H1 (cell line): ENCODE measurements around the gene EXD3. TPM values are rescaled to one million over a fixed set of nuclear protein-coding genes. Genes with fewer than 3 reads are reported as not detected.
A peak's percentile ranks its signal among the peaks of the same experiment; 100 is the strongest.

ENCODE experiments used
- CTCF ChIA-PET: fragments of 300-600 bp; sonication (Branson Sonifier 250); formaldehyde crosslinking; loops from one replicate; lab custom pipeline; 2021; ENCODE audit not compliant: partially characterized antibody; lab: Charles Lee
- POLR2A ChIA-PET: fragments of 300-600 bp; sonication (Branson Sonifier 250); formaldehyde crosslinking; loops from one replicate; lab custom pipeline; 2021; ENCODE audit warnings: inconsistent platforms; ENCODE audit not compliant: partially characterized antibody; lab: Charles Lee
- DNase-seq, 2 experiments: peaks; one replicate each; pipeline versions ENCODE4 v3.0.0 to v3.0.0-alpha.2; 2010 to 2022; ENCODE audit warnings: low spot score in 2 of 2, low read depth in 1 of 2, mixed read lengths in 1 of 2
- FAIRE-seq: peaks from 2 replicates; lab custom pipeline; 2011; peaks lifted over from hg19 to GRCh38; lab: Jason Lieb, UNC
- H2AFZ ChIP-seq: 2 replicates; pipeline ENCODE4 v1.8.1; 2012; ENCODE audit warnings: low read length, inconsistent platforms
- H2AK5ac ChIP-seq: 2 replicates; pipeline ENCODE4 v1.6.1; 2013; ENCODE audit warnings: low read depth, low read length
- H2BK120ac ChIP-seq: replicated peaks from 2 replicates; pipeline ENCODE3; 2013; ENCODE audit warnings: low read depth, low read length, inconsistent platforms
- H2BK12ac ChIP-seq: 2 replicates; pipeline ENCODE4 v1.6.1; 2013; ENCODE audit warnings: low read depth, low read length
- H2BK15ac ChIP-seq: 2 replicates; pipeline ENCODE4 v1.6.1; 2013; ENCODE audit warnings: low read length
- H2BK20ac ChIP-seq: 2 replicates; pipeline ENCODE4 v1.6.1; 2013; ENCODE audit warnings: low read length
- H2BK5ac ChIP-seq: 2 replicates; pipeline ENCODE4 v1.6.1; 2013; ENCODE audit warnings: low read depth, low read length
- H3K14ac ChIP-seq: 2 replicates; pipeline ENCODE4 v1.6.1; 2013; ENCODE audit warnings: inconsistent platforms; ENCODE audit not compliant: insufficient read length
- H3K18ac ChIP-seq: 2 replicates; pipeline ENCODE4 v1.6.1; 2013; ENCODE audit warnings: low read length; ENCODE audit errors: extremely low read depth
- H3K23ac ChIP-seq: 2 replicates; pipeline ENCODE4 v1.6.1; 2013; ENCODE audit warnings: inconsistent platforms; ENCODE audit not compliant: insufficient read length
- H3K23me2 ChIP-seq: 2 replicates; pipeline ENCODE4 v1.6.1; 2013; ENCODE audit warnings: low read depth, low read length
- H3K27ac ChIP-seq: 2 replicates; pipeline ENCODE4 v1.6.1; 2011; ENCODE audit warnings: low read depth, low read length, inconsistent platforms
- H3K27me3 ChIP-seq, 4 experiments: replicated peaks in 1 of 4; 1 replicate in 1 of 4; 2 replicates in 3 of 4; pipeline versions ENCODE4 v1.6.1 to v1.8.1; 2011 to 2013; ENCODE audit warnings: low read length in 3 of 4, mild to moderate bottlenecking in 3 of 4, inconsistent platforms in 2 of 4, mixed read lengths in 2 of 4, moderate library complexity in 1 of 4; ENCODE audit not compliant: control insufficient read depth in 3 of 4, insufficient read depth in 3 of 4; ENCODE audit errors: extremely low read depth in 1 of 4
- H3K36me3 ChIP-seq, 4 experiments: 2 replicates each; pipeline versions ENCODE4 v1.6.1 to v1.8.1; 2011 to 2013; ENCODE audit warnings: mild to moderate bottlenecking in 4 of 4, low read length in 3 of 4, moderate library complexity in 2 of 4, control low read depth in 1 of 4, inconsistent platforms in 1 of 4; ENCODE audit not compliant: insufficient read depth in 4 of 4, control insufficient read depth in 2 of 4
- H3K4ac ChIP-seq: replicated peaks from 2 replicates; pipeline ENCODE3; 2013; ENCODE audit warnings: low read length, low read depth, mixed read lengths, inconsistent platforms; ENCODE audit not compliant: insufficient read length
- H3K4me1 ChIP-seq, 4 experiments: replicated peaks in 1 of 4; 1 replicate in 1 of 4; 2 replicates in 3 of 4; pipeline versions ENCODE4 v1.6.1 to v1.8.1; 2011 to 2013; ENCODE audit warnings: low read length in 3 of 4, inconsistent platforms in 2 of 4, mixed read lengths in 1 of 4; ENCODE audit not compliant: insufficient read depth in 4 of 4, control insufficient read depth in 3 of 4
- H3K4me2 ChIP-seq, 2 experiments: 2 replicates each; pipeline versions ENCODE4 v1.6.1 to v1.8.1; 2011 to 2013; ENCODE audit warnings: low read depth in 2 of 2, low read length in 2 of 2, control low read depth in 1 of 2, inconsistent platforms in 1 of 2, mild to moderate bottlenecking in 1 of 2; ENCODE audit not compliant: insufficient read depth in 1 of 2
- H3K4me3 ChIP-seq, 4 experiments: fragments of 200-600, 300-600 bp in 1 of 4; sonication (generic), shearing (Covaris generic), sonication (Bioruptor Twin) in 1 of 4; 2 replicates each; pipeline versions ENCODE4 v1.5.1 to v1.8.1; 2011 to 2016; ENCODE audit warnings: low read length in 4 of 4, low read depth in 3 of 4, control low read depth in 2 of 4, inconsistent platforms in 2 of 4, mild to moderate bottlenecking in 2 of 4, mixed read lengths in 1 of 4, moderate library complexity in 1 of 4; ENCODE audit not compliant: insufficient read depth in 2 of 4; ENCODE audit errors: extremely low read depth in 1 of 4
- H3K56ac ChIP-seq: replicated peaks from 2 replicates; pipeline ENCODE3; 2013; ENCODE audit warnings: low read depth, mild to moderate bottlenecking, mixed read lengths, low read length, inconsistent platforms; ENCODE audit not compliant: insufficient read length
- H3K79me1 ChIP-seq: 2 replicates; pipeline ENCODE4 v1.6.1; 2013; ENCODE audit warnings: low read depth, low read length, control low read depth
- H3K79me2 ChIP-seq, 2 experiments: 2 replicates each; pipeline versions ENCODE4 v1.6.1 to v1.8.1; 2012 to 2013; ENCODE audit warnings: low read length in 2 of 2, mild to moderate bottlenecking in 2 of 2, inconsistent platforms in 1 of 2; ENCODE audit not compliant: insufficient read depth in 2 of 2, control insufficient read depth in 1 of 2
- H3K9ac ChIP-seq, 4 experiments: replicated peaks in 1 of 4; 1 replicate in 1 of 4; 2 replicates in 3 of 4; pipeline versions ENCODE4 v1.6.1 to v1.8.1; 2011 to 2013; ENCODE audit warnings: low read depth in 3 of 4, low read length in 3 of 4, control low read depth in 2 of 4, mild to moderate bottlenecking in 2 of 4, moderate library complexity in 2 of 4, inconsistent platforms in 1 of 4; ENCODE audit errors: extremely low read depth in 1 of 4
- H3K9me3 ChIP-seq, 2 experiments: 2 replicates each; pipeline versions ENCODE4 v1.6.1 to v1.8.1; 2012 to 2013; ENCODE audit warnings: mild to moderate bottlenecking in 2 of 2, moderate library complexity in 2 of 2, control low read depth in 1 of 2, inconsistent platforms in 1 of 2, low read depth in 1 of 2, low read length in 1 of 2, mixed read lengths in 1 of 2; ENCODE audit not compliant: insufficient read depth in 2 of 2
- H4K20me1 ChIP-seq, 2 experiments: replicated peaks in 1 of 2; 2 replicates each; pipeline versions ENCODE3 to v1.8.1; 2011 to 2013; ENCODE audit warnings: inconsistent platforms in 2 of 2, low read length in 2 of 2, mild to moderate bottlenecking in 1 of 2; ENCODE audit not compliant: insufficient read depth in 2 of 2, control insufficient read depth in 1 of 2
- H4K5ac ChIP-seq: 2 replicates; pipeline ENCODE4 v1.6.1; 2013; ENCODE audit warnings: low read length, low read depth, mixed read lengths, inconsistent platforms; ENCODE audit not compliant: insufficient read length
- H4K8ac ChIP-seq: 2 replicates; pipeline ENCODE4 v1.8.0; 2013; ENCODE audit warnings: mild to moderate bottlenecking, moderate library complexity, low read length, inconsistent platforms; ENCODE audit not compliant: insufficient read depth; ENCODE audit errors: extremely low read depth
- H4K91ac ChIP-seq: replicated peaks from 2 replicates; pipeline ENCODE3; 2013; ENCODE audit warnings: low read length, mixed read lengths, inconsistent platforms; ENCODE audit not compliant: insufficient read length
- CHD2 ChIP-seq: IDR thresholded peaks from 2 replicates; pipeline ENCODE4 v1.6.1; 2012; ENCODE audit warnings: low read length, improper control_type of control experiment
- CREB1 ChIP-seq: IDR thresholded peaks from 2 replicates; pipeline ENCODE4 v1.6.1; 2012; ENCODE audit warnings: inconsistent platforms
- POU5F1 ChIP-seq: IDR thresholded peaks from 2 replicates; pipeline ENCODE4 v1.6.1; 2011; ENCODE audit warnings: low read depth, mild to moderate bottlenecking, low read length, moderate library complexity
- RBBP5 ChIP-seq: IDR thresholded peaks from 2 replicates; pipeline ENCODE4 v1.7.1; 2012; ENCODE audit warnings: low read depth, mild to moderate bottlenecking, inconsistent platforms, low read length, moderate library complexity, borderline replicate concordance
- SIX5 ChIP-seq: IDR thresholded peaks from 2 replicates; pipeline ENCODE4 v1.6.1; 2011; ENCODE audit warnings: mild to moderate bottlenecking, low read depth, low read length
- WGBS, 2 experiments: shearing (Covaris generic) in 1 of 2; methylation state at CpG; one replicate each; pipeline versions ENCODE4 v1.1.6 to v1.1.7; 2013 to 2015; ENCODE audit warnings: low lambda C conversion rate in 2 of 2, mixed read lengths in 2 of 2, inconsistent platforms in 1 of 2, low coverage in 1 of 2, missing lambda C conversion rate in 1 of 2; ENCODE audit not compliant: insufficient replicate concordance in 2 of 2, insufficient coverage in 1 of 2, insufficient read length in 1 of 2; ENCODE audit errors: extremely low coverage in 1 of 2, missing lambda C conversion rate in 1 of 2; 5-methylcytosine and 5-hydroxymethylcytosine counted together
- polyA plus RNA-seq, 7 experiments: library from polyadenylated mRNA; depleted of rRNA in 3 of 7; stranded (reverse) in 5 of 7; unstranded in 2 of 7; fragments of >200 nt in 5 of 7; fragments of 200-250 nt in 2 of 7; gene quantifications; 1 replicate in 5 of 7; 2 replicates in 1 of 7; 4 replicates in 1 of 7; pipeline versions ENCODE4 v1.2.1 to v1.2.3, GENCODE V29; 2011 to 2013; ENCODE audit warnings: missing spikeins in 2 of 7, mixed read lengths in 2 of 7
- total RNA-seq: library from RNA; stranded (reverse); fragmentation: NEBNext Ultra II Directional; extraction: Animal tissue kit (Norgen Biotek cat#: 25700); gene quantifications from 2 replicates; pipeline ENCODE4 v1.2.1, GENCODE V29; 2021

EXD3 gene
- total and polyA plus RNA-seq, 2 of the 8 experiments (the other 6 are each of a cell fraction or from before 2014, with no cell fraction given): 7.2 to 9.4 TPM

- FAIRE-seq: no peak
These were observed 10.5 kb downstream of the EXD3 start for GRCh38 chr9:137412431-137412830.

More at GRCh38 chr9:137412431-137412830, 10.5 kb downstream of the EXD3 start:
- H3K36me3 ChIP-seq: no peaks in the 10 kb centered on the region
- ChIA-PET POLR2A (interaction anchor here (0.9 to 1.8 kb wide), 4 partner anchors 10 to 253 kb away, joined by 3 to 10 read pairs (median 4); partner anchors contain the start of genes EXD3, NOXA1 and TUBB4B), CTCF (interaction anchor here (0.9 to 1.7 kb wide), 3 partner anchors 11 to 115 kb away, joined by 3 to 8 read pairs (median 3); partner anchors contain the start of genes EXD3 and NOXA1)
- H3K27ac ChIP-seq: no peak overlapping the region
- no peak overlapping the region for H3K14ac ChIP-seq
- no peak overlapping the region for H3K4me3 ChIP-seq
- H3K79me1 ChIP-seq: peaks cover 9% of the 10 kb centered on the region
- no peak overlapping the region for H2BK120ac ChIP-seq
- H4K8ac ChIP-seq: no peak overlapping the region
- no peak overlapping the region for H2BK5ac ChIP-seq
- no peak overlapping the region for H3K23ac ChIP-seq
- no peaks in the 10 kb centered on the region; the same call in 1 of the 2 replicates for H3K23me2 ChIP-seq
- no peak overlapping the region for H2BK20ac ChIP-seq
- no peak overlapping the region for H3K56ac ChIP-seq
- H2BK12ac ChIP-seq: no peak overlapping the region
- no peaks in the 10 kb centered on the region for H3K27me3 ChIP-seq
- no peaks in the 10 kb centered on the region for H3K79me2 ChIP-seq
- H2AFZ ChIP-seq: no peak overlapping the region
- H4K91ac ChIP-seq: no peak overlapping the region
- DNase-seq: peak in 1 of 2 experiments; percentile 43
- H3K18ac ChIP-seq: no peak overlapping the region
- no peak overlapping the region for H3K9ac ChIP-seq
- H4K20me1 ChIP-seq: peaks cover 0 to 3% of the 10 kb centered on the region in 2 experiments
- H3K9me3 ChIP-seq: no peaks in the 10 kb centered on the region
- H3K4me1 ChIP-seq: peaks cover 0 to 5% (median 0%) of the 10 kb centered on the region in 4 experiments; a peak in 5 of 7 replicates
- WGBS, 2 experiments: 90% methylated on average over 10 of the region's 10 CpGs; no CpG with 5 or more reads in 1 of the 2 experiments
- H2BK15ac ChIP-seq: no peak overlapping the region
- no peak overlapping the region for H3K4ac ChIP-seq
- H3K4me2 ChIP-seq: no peak overlapping the region
- TF ChIP-seq SIX5 (no peak), POU5F1 (no peak), CREB1 (no peak), CHD2 (no peak), RBBP5 (no peak)
- H2AK5ac ChIP-seq: 0 out of 2 replicates have a peak overlapping the region, but pooled peaks have one; percentile 65
- no peak overlapping the region for H4K5ac ChIP-seq
